ENCODE data around the gene GARIN5B.

- TF ChIP-seq, protein P1, sequence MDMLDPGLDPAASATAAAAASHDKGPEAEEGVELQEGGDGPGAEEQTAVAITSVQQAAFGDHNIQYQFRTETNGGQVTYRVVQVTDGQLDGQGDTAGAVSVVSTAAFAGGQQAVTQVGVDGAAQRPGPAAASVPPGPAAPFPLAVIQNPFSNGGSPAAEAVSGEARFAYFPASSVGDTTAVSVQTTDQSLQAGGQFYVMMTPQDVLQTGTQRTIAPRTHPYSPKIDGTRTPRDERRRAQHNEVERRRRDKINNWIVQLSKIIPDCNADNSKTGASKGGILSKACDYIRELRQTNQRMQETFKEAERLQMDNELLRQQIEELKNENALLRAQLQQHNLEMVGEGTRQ (IDR thresholded peaks at IDR 0.05; ENCODE audit: low read depth, low read length): no peak
- TF ChIP-seq, protein P2, sequence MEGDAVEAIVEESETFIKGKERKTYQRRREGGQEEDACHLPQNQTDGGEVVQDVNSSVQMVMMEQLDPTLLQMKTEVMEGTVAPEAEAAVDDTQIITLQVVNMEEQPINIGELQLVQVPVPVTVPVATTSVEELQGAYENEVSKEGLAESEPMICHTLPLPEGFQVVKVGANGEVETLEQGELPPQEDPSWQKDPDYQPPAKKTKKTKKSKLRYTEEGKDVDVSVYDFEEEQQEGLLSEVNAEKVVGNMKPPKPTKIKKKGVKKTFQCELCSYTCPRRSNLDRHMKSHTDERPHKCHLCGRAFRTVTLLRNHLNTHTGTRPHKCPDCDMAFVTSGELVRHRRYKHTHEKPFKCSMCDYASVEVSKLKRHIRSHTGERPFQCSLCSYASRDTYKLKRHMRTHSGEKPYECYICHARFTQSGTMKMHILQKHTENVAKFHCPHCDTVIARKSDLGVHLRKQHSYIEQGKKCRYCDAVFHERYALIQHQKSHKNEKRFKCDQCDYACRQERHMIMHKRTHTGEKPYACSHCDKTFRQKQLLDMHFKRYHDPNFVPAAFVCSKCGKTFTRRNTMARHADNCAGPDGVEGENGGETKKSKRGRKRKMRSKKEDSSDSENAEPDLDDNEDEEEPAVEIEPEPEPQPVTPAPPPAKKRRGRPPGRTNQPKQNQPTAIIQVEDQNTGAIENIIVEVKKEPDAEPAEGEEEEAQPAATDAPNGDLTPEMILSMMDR (conservative IDR thresholded peaks at IDR 0.05; ENCODE audit: low read depth, low read length): no peak
- no peak for TF ChIP-seq CEBPB (IDR thresholded peaks at IDR 0.05; ENCODE audit: low read depth, low read length)
- TF ChIP-seq POLR2A (IDR thresholded peaks at IDR 0.05; ENCODE audit: low read depth, low read length): no peak
- TF ChIP-seq RAD21 (IDR thresholded peaks at IDR 0.05; ENCODE audit: low read length): no peak
- TF ChIP-seq BHLHE40 (IDR thresholded peaks at IDR 0.05; ENCODE audit: low read depth, low read length): no peak
- TF ChIP-seq NFE2L2 (IDR thresholded peaks at IDR 0.05; ENCODE audit: low read depth, low read length): no peak
- TF ChIP-seq FOS (IDR thresholded peaks at IDR 0.05; ENCODE audit: low read depth, low read length): no peak
Observed at GRCh38 chr19:55384131-55384919, 21.3 kb upstream of the GARIN5B start, which contains the start of gene TMEM238.
